HK-2 (cell line): ENCODE measurements around the gene SLC38A2.
A peak's percentile ranks its signal among the peaks of the same experiment; 100 is the strongest.
"Not testable (repeated sequence)": the region's sequence is repeated elsewhere in the genome, so short reads cannot be mapped to it uniquely, and the experiment has no call there.

Experiments
- DNase-seq: peaks from one replicate; pipeline ENCODE4 v3.0.0-alpha.2; 2018; ENCODE audit not compliant: unreplicated experiment

The SLC38A2 gene

DNA sequence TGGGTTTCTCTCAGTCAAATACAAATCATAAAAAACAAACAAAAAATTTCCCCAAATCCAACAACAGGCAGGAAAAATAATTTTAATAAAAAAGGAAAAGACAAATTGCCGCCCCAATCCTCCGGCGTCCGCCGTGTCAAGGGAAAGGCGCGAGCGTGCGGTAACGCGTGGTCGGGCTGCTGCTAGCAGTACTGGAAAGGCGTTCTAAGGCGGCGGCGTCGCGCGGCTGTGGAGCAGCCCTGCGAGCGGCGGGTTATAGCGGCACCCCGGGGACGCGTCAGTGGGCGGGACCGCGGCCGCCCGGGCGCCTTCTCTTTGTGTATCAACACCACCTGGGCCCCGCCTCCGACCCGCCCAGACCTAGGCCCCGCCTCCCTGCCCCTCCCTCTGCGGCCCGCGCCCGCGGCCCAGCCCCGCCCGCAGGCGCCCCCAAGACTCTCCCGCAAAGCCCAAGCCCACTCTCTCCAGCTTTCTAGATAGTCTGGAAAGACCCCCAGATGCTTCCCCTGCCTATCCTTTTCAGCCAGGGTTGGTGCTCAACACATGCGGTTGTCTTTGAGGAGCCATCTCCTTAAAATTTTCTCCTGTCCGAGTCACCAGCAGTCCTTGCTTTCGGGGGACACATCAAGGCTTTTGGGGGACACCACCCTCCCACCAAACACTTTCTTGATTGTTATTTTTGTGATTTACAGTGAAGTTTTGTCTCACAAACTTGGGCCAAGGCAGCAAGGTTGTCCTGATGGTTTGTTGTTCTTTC, at the start of gene SLC38A2:
TSS of gene SLC38A2 (minus strand) at position 230 of the 757 bp plus-strand sequence. CDS start 1,480 bp downstream, outside the sequence.
- peak; percentile 95 for DNase-seq

DNA sequence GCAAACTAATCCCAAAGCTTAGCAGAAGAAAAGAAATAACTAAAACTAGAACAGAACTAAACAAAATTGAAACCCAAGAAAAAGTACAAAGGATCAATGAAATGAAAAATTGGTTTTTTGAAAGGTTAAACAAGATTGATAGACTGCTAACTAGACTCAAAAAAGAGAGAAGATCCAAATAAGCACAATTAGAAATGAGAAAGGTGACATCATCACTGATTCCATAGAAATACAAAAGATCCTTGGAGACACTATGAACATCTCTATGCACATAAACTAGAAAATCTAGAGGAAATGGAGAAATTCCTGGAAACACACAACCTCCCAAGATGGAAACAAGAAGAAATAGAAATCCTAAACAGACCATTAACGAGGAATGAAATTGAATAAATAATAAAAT, 47.1 kb upstream of the SLC38A2 start:
- DNase-seq, result no peak

DNA sequence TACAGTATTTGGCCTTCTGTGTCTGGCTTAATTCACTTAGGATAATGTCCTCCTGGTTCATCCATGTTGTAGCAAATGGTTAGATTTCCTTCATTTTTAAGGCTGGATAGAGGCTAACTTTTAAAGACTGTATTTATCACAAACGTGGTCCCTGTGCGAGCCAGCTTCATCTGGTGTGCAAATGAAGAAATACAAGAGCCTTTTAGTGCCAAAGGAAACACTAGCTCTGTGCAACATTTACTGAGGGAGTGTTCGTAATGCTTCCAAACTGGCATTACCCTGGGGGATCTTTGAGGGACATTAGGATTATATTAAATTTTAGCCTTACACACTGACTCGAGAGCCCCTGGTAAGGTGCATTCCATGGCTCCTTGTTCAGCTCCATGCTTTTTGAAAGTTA, 43.0 kb upstream of the SLC38A2 start:
- no peak for DNase-seq

- no peak for DNase-seq
Observed at GRCh38 chr12:46414591-46415268, 42.2 kb upstream of the SLC38A2 start.

DNA sequence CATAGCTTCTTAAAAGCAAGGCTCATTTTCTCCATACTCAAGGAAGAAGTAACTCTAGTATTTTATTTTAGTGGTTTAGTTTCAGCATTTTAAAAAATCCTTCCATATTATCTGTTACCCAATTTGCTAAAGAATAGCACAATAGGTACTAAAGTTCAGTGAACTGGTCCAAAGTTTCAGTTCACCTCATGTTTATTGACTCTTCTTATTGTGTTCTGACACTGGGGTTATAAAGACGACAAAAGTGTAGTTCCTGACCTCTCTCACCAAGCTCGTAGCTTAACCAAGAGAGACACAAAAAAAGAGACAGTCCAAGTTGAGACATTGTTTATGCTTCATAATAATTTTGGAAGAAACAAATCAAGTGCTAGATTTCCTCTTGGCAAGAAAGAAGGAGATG, 40.8 kb upstream of the SLC38A2 start:
- no peak for DNase-seq

DNA sequence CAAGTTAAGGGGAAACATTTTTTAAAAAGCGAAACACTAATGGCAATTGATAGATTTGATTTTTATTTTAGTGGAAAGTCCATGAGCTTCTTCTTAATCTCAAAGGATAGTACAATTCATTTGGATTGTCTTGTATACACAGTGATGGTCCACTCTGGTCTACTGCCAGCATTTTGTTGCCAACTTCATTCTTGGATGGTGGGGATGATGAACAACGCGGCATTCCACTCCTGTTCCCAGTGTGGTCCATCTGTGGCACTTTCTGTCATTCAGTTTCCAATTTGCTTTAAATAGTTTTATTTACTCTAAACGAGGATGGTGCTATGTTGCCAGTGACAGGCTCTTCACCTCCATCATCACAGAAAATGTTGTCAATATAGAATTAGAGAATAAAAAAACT, 40.3 kb upstream of the SLC38A2 start:
- no peak for DNase-seq

DNA sequence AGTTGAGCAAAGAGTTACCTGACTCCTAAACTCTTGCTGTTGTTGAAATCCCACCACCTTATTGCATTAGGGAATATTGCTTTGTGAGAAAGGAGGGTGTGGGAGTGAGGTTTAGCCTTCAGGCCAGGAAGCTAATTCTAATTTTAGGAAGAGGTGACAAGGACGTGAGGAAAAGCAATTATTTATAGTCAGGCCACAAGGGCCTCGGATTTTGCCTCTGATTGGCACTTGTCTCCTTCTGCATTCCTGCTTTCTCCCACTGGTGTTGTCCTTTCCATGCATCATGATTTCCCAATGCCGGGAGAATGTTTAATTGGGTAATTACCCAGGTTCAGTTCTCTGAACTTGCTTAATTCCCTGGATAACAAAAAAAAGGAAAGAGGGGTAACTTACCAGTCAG, 37.9 kb upstream of the SLC38A2 start:
- DNase-seq, result no peak

DNA sequence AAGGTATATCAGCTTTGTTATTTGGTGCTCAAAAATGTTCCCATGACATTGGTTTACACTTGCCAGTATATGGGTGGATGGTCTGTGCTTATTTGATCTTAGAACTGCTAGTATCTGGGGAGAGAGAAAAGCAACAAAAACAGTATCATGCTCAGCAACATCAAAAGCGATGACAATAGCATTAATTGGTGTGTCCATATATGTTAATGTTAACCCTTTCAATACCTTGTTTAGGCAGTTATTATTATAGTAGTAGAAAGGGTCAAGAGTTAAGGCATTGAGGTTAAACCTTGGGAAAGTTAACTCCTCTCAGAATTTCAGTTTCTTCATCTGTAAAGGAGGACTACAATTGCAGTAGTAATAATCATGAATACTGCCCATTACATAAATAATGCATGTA, 37.4 kb upstream of the SLC38A2 start:
- DNase-seq, result no peak

DNA sequence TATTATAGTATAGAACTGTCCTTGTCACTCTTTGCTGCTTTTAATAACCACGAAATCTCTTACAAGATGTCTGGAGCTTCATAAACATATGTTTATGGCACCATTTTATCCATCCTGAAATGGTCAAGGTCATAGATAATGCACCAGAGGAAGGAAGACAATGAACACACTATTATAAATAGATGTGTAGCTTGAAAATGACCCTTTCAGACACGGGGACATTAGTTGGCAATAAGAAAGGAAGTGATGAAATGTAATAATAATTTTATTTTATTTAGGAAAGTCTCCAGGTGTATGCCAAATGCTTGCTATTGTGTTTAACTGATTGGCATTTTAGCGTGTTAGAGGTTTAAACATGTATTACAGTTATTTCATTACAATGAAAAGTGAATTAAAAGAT, 36.8 kb upstream of the SLC38A2 start:
- DNase-seq, result no peak

GRCh38 chr12:46408441-46408840, 35.9 kb upstream of the SLC38A2 start:
- no peak for DNase-seq

- no peak for DNase-seq
Observed at GRCh38 chr12:46407361-46407760, 34.8 kb upstream of the SLC38A2 start.

GRCh38 chr12:46406352-46407027, 33.9 kb upstream of the SLC38A2 start:
- no peak for DNase-seq

- DNase-seq, result no peak
Observed at GRCh38 chr12:46404733-46405132, 32.2 kb upstream of the SLC38A2 start.

DNA sequence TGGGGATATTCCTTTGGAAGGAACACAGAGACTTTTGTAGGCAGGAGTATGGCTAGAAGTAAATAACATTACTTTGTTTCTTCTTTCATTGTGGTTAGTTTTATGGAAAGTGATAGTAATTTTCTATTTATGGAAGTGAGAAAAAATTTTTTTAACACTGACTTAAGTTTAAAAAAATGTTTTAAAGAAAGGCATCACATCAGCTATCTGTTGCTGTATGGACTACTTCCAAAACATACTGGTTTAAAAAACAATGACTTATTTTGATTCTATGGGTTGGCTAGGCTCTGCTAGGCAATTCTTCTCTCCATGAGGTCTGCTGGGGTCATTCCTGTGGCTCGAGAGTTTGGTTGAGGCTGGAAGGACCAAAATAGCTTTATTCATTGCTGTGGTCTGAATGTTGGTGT, 31.7 kb upstream of the SLC38A2 start:
- DNase-seq, result no peak

- no peak for DNase-seq
Observed at GRCh38 chr12:46403719-46404070, 31.1 kb upstream of the SLC38A2 start.

- DNase-seq, result no peak
Observed at GRCh38 chr12:46402941-46403718, 30.6 kb upstream of the SLC38A2 start.

- no peak for DNase-seq
Observed at GRCh38 chr12:46402451-46402850, 29.9 kb upstream of the SLC38A2 start.

DNA sequence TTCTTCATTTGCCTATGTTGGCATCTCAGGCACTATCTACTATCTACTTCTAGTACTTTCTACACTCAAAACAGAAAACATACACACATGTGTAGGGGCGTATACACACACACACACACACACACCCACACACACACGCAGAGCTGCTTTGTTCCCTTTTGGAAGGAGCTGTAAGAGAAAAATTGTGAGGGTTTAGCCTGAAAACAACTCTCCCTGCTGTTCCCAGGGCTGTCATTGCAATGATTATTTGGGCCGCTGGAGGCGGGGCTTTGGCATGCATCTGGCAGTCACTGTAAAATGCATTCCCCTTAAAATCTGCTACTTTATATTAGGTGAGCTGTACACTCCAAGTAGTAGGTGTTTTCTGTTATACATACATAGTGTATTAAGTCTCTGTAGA, 29.1 kb upstream of the SLC38A2 start:
- no peak for DNase-seq

DNA sequence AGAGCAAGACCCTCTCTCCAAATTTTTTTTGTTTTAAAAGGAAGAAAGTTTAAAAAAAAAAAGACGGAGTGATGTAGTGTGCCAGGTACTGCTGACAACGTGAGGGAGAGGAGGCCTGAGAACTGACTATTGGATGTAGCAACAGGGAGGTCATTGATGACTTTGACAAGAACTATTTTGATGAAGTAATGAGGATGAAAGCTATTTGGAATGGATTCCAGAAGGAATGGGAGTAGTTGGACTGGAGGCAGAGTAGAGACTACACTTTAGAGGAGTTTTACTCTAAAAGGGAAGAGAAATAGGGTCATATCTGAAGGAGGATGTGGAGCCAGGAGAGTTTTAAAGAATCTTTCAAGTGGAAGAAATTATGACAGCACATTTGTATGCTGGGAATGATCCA, 27.8 kb upstream of the SLC38A2 start:
- no peak for DNase-seq

GRCh38 chr12:46399461-46400248, 27.1 kb upstream of the SLC38A2 start:
- DNase-seq, result not testable (repeated sequence)

GRCh38 chr12:46396826-46397225, 24.3 kb upstream of the SLC38A2 start:
- no peak for DNase-seq
